Calu3 (cell line): Measurements from ENCODE around the gene TBXT. TPM values are rescaled to one million over a fixed set of nuclear protein-coding genes. Genes with fewer than 3 reads are reported as not detected.

ENCODE experiments used
- BruUV-seq: library from RNA; stranded (reverse); fragments of 400-500 nt; replicated peaks from 2 replicates; lab custom pipeline; 2021; lab: Mats Ljungman, UMichigan
- CTCF ChIA-PET: fragments of 300-600 bp; sonication (Branson Sonifier 250); formaldehyde crosslinking; loops from one replicate; lab custom pipeline; 2022; ENCODE audit warnings: antibody characterized with exemption; lab: Charles Lee
- DNase-seq: peaks from one replicate; pipeline ENCODE4 v3.0.0; 2022
- H3K27ac Mint-ChIP-seq: one replicate; pipeline ENCODE4 v1.8.0; 2022; ENCODE audit warnings: mixed read lengths; ENCODE audit not compliant: unreplicated experiment
- H3K27me3 Mint-ChIP-seq: one replicate; pipeline ENCODE4 v1.8.0; 2022; ENCODE audit warnings: mixed read lengths; ENCODE audit not compliant: unreplicated experiment
- H3K36me3 Mint-ChIP-seq: one replicate; pipeline ENCODE4 v1.8.0; 2022; ENCODE audit warnings: mild to moderate bottlenecking, moderate library complexity, mixed read lengths; ENCODE audit not compliant: insufficient read depth, unreplicated experiment
- H3K4me1 Mint-ChIP-seq: one replicate; pipeline ENCODE4 v1.8.0; 2022; ENCODE audit warnings: mild to moderate bottlenecking, low read depth, mixed read lengths; ENCODE audit not compliant: unreplicated experiment
- H3K4me3 Mint-ChIP-seq: one replicate; pipeline ENCODE4 v1.8.0; 2022; ENCODE audit warnings: mild to moderate bottlenecking, low read depth, moderate library complexity, mixed read lengths; ENCODE audit not compliant: unreplicated experiment
- H3K9me3 Mint-ChIP-seq: one replicate; pipeline ENCODE4 v1.8.0; 2022; ENCODE audit warnings: low read depth, mixed read lengths; ENCODE audit not compliant: unreplicated experiment
- CTCF ChIP-seq: fragments of 200-600 bp; IDR thresholded peaks from one replicate; pipeline ENCODE4 v1.8.0; 2022; ENCODE audit warnings: antibody characterized with exemption; ENCODE audit not compliant: unreplicated experiment
- intact Hi-C: fragments of 100-400 bp; cut with micrococcal nuclease; formaldehyde crosslinking; loops from one replicate; pipeline ENCODE4 v1.10.0; 2022; ENCODE audit not compliant: unreplicated experiment
- total RNA-seq: library from RNA; stranded (reverse); gene quantifications from 2 replicates; pipeline ENCODE4 v1.2.3, GENCODE V29; 2022

TBXT gene
- total RNA-seq, 1 experiment from 2014 or later: not detected

- TF ChIP-seq CTCF: no peak
- BruUV-seq: no TSS peak
- Mint-ChIP-seq H3K27ac (no peak overlapping the region), H3K4me3 (no peak overlapping the region), H3K27me3 (no peaks in the 10 kb centered on the region), H3K9me3 (no peaks in the 10 kb centered on the region), H3K4me1 (peaks cover 14% of the 10 kb centered on the region), H3K36me3 (peaks cover 6% of the 10 kb centered on the region)
- no peak for DNase-seq
- CTCF ChIA-PET: no interaction called here
- intact Hi-C loops: no loop called here
Measured at GRCh38 chr6:166115609-166116008, 52.0 kb downstream of the TBXT start.

- Mint-ChIP-seq H3K4me3 (peak overlapping the region; percentile 67), H3K36me3 (peaks cover 6% of the 10 kb centered on the region), H3K27me3 (no peaks in the 10 kb centered on the region), H3K9me3 (no peaks in the 10 kb centered on the region), H3K27ac (peak overlapping the region; percentile 55), H3K4me1 (peaks cover 14% of the 10 kb centered on the region)
- CTCF ChIA-PET: interaction anchor here (0.5 to 0.9 kb wide), 2 partner anchors 9 to 227 kb away, joined by 3 to 4 read pairs; no protein-coding TSS in a partner anchor
- intact Hi-C loops: no loop called here
- no peak for TF ChIP-seq CTCF
- DNase-seq: peak; percentile 72
- no TSS peak for BruUV-seq
Measured at GRCh38 chr6:166112580-166112979, 55.1 kb downstream of the TBXT start.

GRCh38 chr6:166109608-166110007 lies 58.0 kb downstream of the TBXT start:
- Mint-ChIP-seq H3K9me3 (no peaks in the 10 kb centered on the region), H3K36me3 (peaks cover 6% of the 10 kb centered on the region), H3K27me3 (peaks cover 14% of the 10 kb centered on the region), H3K4me1 (peaks cover 14% of the 10 kb centered on the region), H3K4me3 (no peak overlapping the region), H3K27ac (no peak overlapping the region)
- CTCF ChIA-PET: no interaction called here
- no TSS peak for BruUV-seq
- TF ChIP-seq CTCF: no peak
- DNase-seq: no peak
- intact Hi-C loops: loop anchor here (10.0 kb wide), 1 partner anchor 385 kb away; no protein-coding TSS in a partner anchor

Other genes starting within 250 kb of the TBXT start
- gene PRR18, start 140.5 kb upstream of the TBXT start, total RNA-seq: 0.19 TPM in 1 of 2 replicates, not detected in the other
- 76.4 and 82.4 TPM in 2 replicates for gene SFT2D1, start 174.7 kb upstream of the TBXT start, total RNA-seq
- gene MPC1, start 215.1 kb upstream of the TBXT start, total RNA-seq: 41.5 and 48.9 TPM in 2 replicates